OCI-LY3 (cell line): Measurements from ENCODE around the gene DTHD1.

ENCODE experiments used
- CTCF ChIP-seq: fragments of 200-600, 300-600 bp; sonication (generic); IDR thresholded peaks from 2 replicates; pipeline ENCODE4 v1.5.1; 2014; ENCODE audit warnings: antibody characterized with exemption, low read length, low read depth
- EZH2phosphoT487 ChIP-seq: fragments of 200-600 bp; shearing (Covaris generic); IDR thresholded peaks from 2 replicates; pipeline ENCODE4 v1.6.1; 2018; ENCODE audit warnings: antibody characterized with exemption, mixed run types, low read depth

- no peak for TF ChIP-seq EZH2phosphoT487
- no peak for TF ChIP-seq CTCF
Measured at GRCh38 chr4:36388710-36389109, 107.3 kb downstream of the DTHD1 start.
